ENCODE results near the gene RETN. TPM values are rescaled to one million over a fixed set of nuclear protein-coding genes. Genes with fewer than 3 reads are reported as not detected.

Gene RETN
- 0.94 TPM for total RNA-seq

- no peak for DNase-seq
Measured at GRCh38 chr19:7668842-7669241, at the start of gene RETN. Gene RETN (plus strand): TSS chr19:7669049. CDS start chr19:7669327, 278 bp downstream.

- DNase-seq = no peak
Measured at GRCh38 chr19:7619671-7620441, 49.0 kb upstream of the RETN start.

- DNase-seq = no peak
Measured at GRCh38 chr19:7620442-7621412, 48.1 kb upstream of the RETN start.

- DNase-seq = no peak
Measured at GRCh38 chr19:7622933-7623685, 45.7 kb upstream of the RETN start.

- DNase-seq = no peak
Measured at GRCh38 chr19:7623725-7624603, 44.9 kb upstream of the RETN start.

- DNase-seq = no peak
Measured at GRCh38 chr19:7624810-7625209, 44.0 kb upstream of the RETN start.

GRCh38 chr19:7625763-7626372 is 43.0 kb upstream of the RETN start:
- DNase-seq = no peak

- no peak for DNase-seq
Measured at GRCh38 chr19:7627166-7627565, 41.7 kb upstream of the RETN start.

GRCh38 chr19:7628589-7629311 is 40.1 kb upstream of the RETN start:
- no peak for DNase-seq

- DNase-seq = peak; percentile 95
Measured at GRCh38 chr19:7629347-7630054, 39.3 kb upstream of the RETN start, which contains the start of the genes PET100 and XAB2. Gene PET100 (plus strand): TSS chr19:7629793. CDS start chr19:7629834, 41 bp downstream. Gene XAB2 (minus strand): TSS chr19:7629545. CDS start chr19:7629527, 18 bp downstream.

- no peak for DNase-seq
Measured at GRCh38 chr19:7631577-7631976, 37.3 kb upstream of the RETN start.

GRCh38 chr19:7632340-7633203 is 36.3 kb upstream of the RETN start:
- no peak for DNase-seq

GRCh38 chr19:7633698-7634097 is 35.2 kb upstream of the RETN start, which contains the start of gene PCP2:
Gene PCP2 (minus strand): TSS chr19:7633719. CDS start chr19:7633457, 262 bp downstream.
- no peak for DNase-seq

- no peak for DNase-seq
Measured at GRCh38 chr19:7635670-7636069, 33.2 kb upstream of the RETN start.

GRCh38 chr19:7636317-7636690 is 32.5 kb upstream of the RETN start:
- DNase-seq = no peak

- no peak for DNase-seq
Measured at GRCh38 chr19:7636691-7637373, 32.0 kb upstream of the RETN start, which contains the start of gene STXBP2. Gene STXBP2 (plus strand): TSS chr19:7637110. CDS start chr19:7637150, 40 bp downstream.

Data from occipital lobe (tissue), 2 donors.